Measurements from ENCODE around the gene AHDC1. TPM values are rescaled to one million over a fixed set of nuclear protein-coding genes. Genes with fewer than 3 reads are reported as not detected.

AHDC1 gene
- total RNA-seq, 4 donors from 2014 or later = 37.7 to 63.0 (median 52.5) TPM

DNA sequence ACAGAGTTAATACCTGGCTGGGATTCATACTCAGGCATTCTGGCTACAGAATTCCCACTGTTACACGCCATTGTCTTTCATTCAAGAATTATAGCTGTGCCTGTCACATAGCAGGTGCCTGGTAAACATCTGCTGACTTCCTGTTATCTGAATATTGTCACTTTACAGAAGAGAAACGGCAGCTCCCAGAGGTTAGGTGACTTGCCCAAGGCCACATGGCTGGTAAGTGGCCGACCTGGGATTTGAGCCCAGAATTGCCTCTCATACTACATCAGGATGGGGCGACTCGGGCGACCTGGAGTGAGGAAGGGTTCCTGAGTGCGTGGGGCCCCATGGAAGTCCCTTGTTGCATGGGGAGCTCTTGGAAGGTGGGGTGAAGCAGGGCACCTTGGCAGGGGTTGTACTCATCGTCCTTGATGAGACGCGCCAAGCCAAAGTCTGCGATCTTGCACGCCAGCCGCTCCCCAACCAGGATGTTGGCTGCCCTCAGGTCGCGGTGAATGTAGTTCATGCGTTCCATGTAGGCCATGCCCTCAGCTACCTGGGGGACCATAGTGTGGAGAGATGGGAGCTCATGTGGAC is 10.2 kb upstream of the AHDC1 start:
- no peak for DNase-seq (ENCODE audit: low spot score in 2 of 2)
- TF ChIP-seq, protein P1, sequence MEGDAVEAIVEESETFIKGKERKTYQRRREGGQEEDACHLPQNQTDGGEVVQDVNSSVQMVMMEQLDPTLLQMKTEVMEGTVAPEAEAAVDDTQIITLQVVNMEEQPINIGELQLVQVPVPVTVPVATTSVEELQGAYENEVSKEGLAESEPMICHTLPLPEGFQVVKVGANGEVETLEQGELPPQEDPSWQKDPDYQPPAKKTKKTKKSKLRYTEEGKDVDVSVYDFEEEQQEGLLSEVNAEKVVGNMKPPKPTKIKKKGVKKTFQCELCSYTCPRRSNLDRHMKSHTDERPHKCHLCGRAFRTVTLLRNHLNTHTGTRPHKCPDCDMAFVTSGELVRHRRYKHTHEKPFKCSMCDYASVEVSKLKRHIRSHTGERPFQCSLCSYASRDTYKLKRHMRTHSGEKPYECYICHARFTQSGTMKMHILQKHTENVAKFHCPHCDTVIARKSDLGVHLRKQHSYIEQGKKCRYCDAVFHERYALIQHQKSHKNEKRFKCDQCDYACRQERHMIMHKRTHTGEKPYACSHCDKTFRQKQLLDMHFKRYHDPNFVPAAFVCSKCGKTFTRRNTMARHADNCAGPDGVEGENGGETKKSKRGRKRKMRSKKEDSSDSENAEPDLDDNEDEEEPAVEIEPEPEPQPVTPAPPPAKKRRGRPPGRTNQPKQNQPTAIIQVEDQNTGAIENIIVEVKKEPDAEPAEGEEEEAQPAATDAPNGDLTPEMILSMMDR (IDR thresholded peaks at IDR 0.05) = no peak
- no peak for TF ChIP-seq POLR2A (IDR thresholded peaks at IDR 0.05)
- WGBS, 2 donors = 67 to 76% methylated on average over 16 of the region's 16 CpGs
- intact Hi-C loops (cut with DNase I; ENCODE audit: low total_unique reads) = no loop called here
- H3K4me3 ChIP-seq (ENCODE audit: low read depth, poor library complexity, severe bottlenecking) = no peak overlapping the region

DNA sequence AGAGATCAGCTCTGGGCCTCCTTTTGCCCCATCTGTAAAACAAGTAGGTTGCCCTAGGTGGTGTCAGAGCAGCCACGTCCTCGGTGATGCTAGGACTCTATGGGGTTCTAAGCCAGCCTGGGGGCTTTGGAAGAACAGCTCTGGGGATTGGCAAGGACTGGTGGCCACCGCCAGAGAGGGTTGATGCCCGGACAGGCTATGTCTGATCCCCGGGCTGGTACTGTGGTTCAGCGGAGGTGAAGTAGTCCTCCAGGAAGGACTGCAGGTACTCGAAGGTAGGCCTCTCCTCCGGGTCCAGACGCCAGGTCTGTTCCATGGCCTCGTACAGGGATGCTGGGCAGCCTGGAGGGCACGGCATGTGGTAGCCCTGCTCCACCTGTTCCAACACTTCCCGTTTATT is 8.8 kb upstream of the AHDC1 start:
- intact Hi-C loops (cut with DNase I; ENCODE audit: low total_unique reads) = no loop called here

DNA sequence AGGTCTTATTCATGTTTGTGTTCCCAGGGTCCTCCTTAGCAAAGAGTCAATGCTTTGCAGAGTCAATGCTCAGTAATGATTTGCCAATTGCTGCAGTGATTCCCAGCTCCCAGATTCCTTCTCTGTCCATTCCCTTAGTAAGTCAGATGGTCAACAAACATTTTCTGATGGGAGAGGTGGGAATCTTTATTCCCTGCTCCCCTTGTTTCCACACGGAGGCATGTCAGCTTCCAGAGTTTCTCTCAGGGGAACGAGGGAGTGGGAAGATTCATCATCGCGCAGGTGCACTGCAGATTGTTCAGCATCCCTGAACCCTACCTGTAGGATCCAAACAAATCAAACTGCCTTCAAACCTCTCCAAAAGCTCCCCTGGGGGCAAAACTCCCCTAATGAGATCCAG is 7.5 kb upstream of the AHDC1 start:
- intact Hi-C loops (cut with DNase I; ENCODE audit: low total_unique reads) = no loop called here
- no peak for TF ChIP-seq POLR2A (IDR thresholded peaks at IDR 0.05)
- TF ChIP-seq, protein P1 (IDR thresholded peaks at IDR 0.05) = no peak
- no peak overlapping the region for H3K4me3 ChIP-seq (ENCODE audit: low read depth, poor library complexity, severe bottlenecking)
- 78 to 86% methylated on average over 4 of the region's 4 CpGs for WGBS, 2 donors
- no peak for DNase-seq (ENCODE audit: low spot score in 2 of 2)

More for the DNA sequence above, 8.8 kb upstream of the AHDC1 start:
- 78 to 90% methylated on average over 6 to 12 of the region's 12 CpGs for WGBS, 2 donors
- no peak for DNase-seq (ENCODE audit: low spot score in 2 of 2)
- TF ChIP-seq, protein P1 (IDR thresholded peaks at IDR 0.05) = no peak
- TF ChIP-seq POLR2A (IDR thresholded peaks at IDR 0.05) = no peak
- H3K4me3 ChIP-seq (ENCODE audit: low read depth, poor library complexity, severe bottlenecking) = no peak overlapping the region

DNA sequence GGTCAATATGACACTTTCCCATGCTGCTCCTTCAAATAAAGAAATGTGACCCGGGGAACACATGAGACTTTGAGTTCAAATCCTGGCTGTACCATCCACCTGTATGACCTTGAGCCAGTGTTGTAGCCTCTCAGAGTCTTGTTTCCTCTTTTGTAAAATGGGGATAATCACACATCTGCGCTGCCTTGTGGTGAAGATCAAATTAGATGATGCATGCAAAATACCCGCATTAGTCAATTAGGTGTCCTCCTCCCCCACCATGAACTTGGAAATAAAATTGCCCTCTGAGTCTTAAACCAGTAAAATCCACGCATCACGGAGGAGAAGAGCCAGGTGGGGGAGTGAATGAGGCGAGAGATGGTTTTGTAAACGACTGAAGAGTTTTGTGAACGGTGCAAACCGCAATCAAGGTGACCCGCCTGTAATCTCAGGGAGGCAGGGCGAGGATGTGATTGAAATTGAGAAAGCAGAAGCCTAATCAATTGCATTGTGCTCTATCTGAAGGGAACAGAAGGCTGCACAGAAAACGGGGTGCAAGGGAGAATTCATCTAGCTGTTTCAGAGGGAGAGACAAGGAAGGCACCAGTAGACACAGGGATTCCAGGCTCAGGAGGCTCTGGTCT is 5.8 kb upstream of the AHDC1 start:
- DNase-seq (ENCODE audit: low spot score in 2 of 2) = no peak
- TF ChIP-seq, protein P1 (IDR thresholded peaks at IDR 0.05) = no peak
- no peak for TF ChIP-seq POLR2A (IDR thresholded peaks at IDR 0.05)
- WGBS, 2 donors = 83 to 85% methylated on average over 12 of the region's 12 CpGs
- H3K4me3 ChIP-seq (ENCODE audit: low read depth, poor library complexity, severe bottlenecking) = no peak overlapping the region
- intact Hi-C loops (cut with DNase I; ENCODE audit: low total_unique reads) = loop anchor here (10.0 kb wide), 1 partner anchor 315 kb away; no protein-coding TSS in a partner anchor

GRCh38 chr1:27609210-27609555 is 5.2 kb upstream of the AHDC1 start:
- H3K4me3 ChIP-seq (ENCODE audit: low read depth, poor library complexity, severe bottlenecking) = no peak overlapping the region
- 56 to 61% methylated on average over 3 of the region's 3 CpGs for WGBS, 2 donors
- no peak for DNase-seq (ENCODE audit: low spot score in 2 of 2)
- no peak for TF ChIP-seq POLR2A (IDR thresholded peaks at IDR 0.05)
- TF ChIP-seq, protein P1 (IDR thresholded peaks at IDR 0.05) = no peak
- intact Hi-C loops (cut with DNase I; ENCODE audit: low total_unique reads) = loop anchor here (10.0 kb wide), 1 partner anchor 314 kb away; no protein-coding TSS in a partner anchor
